VCaP (cell line): Measurements from ENCODE around the gene TWNK.

Source experiments
- H3K27ac ChIP-seq: fragments of 450-650 bp; 2 replicates; pipeline ENCODE4 v1.5.1; 2017
- CTCF ChIP-seq: fragments of 450-650 bp; conservative IDR thresholded peaks from 2 replicates; pipeline ENCODE4 v1.5.1; 2017; ENCODE audit warnings: mild to moderate bottlenecking, moderate library complexity

The TWNK gene

GRCh38 chr10:100987685-100988049, 324 bp downstream of the TWNK start:
- peak overlapping the region; percentile 91 for H3K27ac ChIP-seq

GRCh38 chr10:100988166-100988565, 823 bp downstream of the TWNK start:
- TF ChIP-seq CTCF: no peak
- peak overlapping the region; percentile 91 for H3K27ac ChIP-seq

More at GRCh38 chr10:100987685-100988049, 324 bp downstream of the TWNK start:
- TF ChIP-seq CTCF: no peak

GRCh38 chr10:100989088-100989487, 1.7 kb downstream of the TWNK start:
- no peak for TF ChIP-seq CTCF
- H3K27ac ChIP-seq: peak overlapping the region; percentile 91; the same call in 1 of the 2 replicates

GRCh38 chr10:100993986-100994708, 6.8 kb downstream of the TWNK start:
- TF ChIP-seq CTCF: peak; percentile 77
- H3K27ac ChIP-seq: peak overlapping the region; percentile 19

GRCh38 chr10:100995181-100995580, 7.8 kb downstream of the TWNK start:
- no peak for TF ChIP-seq CTCF
- H3K27ac ChIP-seq: no peak overlapping the region

- H3K27ac ChIP-seq: peak overlapping the region; percentile 94
- TF ChIP-seq CTCF: no peak
Observed at GRCh38 chr10:100996678-100997359, 9.5 kb downstream of the TWNK start.

- peak; percentile 91 for TF ChIP-seq CTCF
- H3K27ac ChIP-seq: peak overlapping the region; percentile 94
Observed at GRCh38 chr10:100997360-100998182, 10.2 kb downstream of the TWNK start.
